Raji (cell line): ENCODE measurements around the gene PLEK2.

Experiments used
- POLR2A ChIP-seq: IDR thresholded peaks from 2 replicates; pipeline ENCODE4 v1.6.1; 2011; ENCODE audit warnings: low read depth, low read length, control low read depth; ENCODE audit not compliant: insufficient read depth

PLEK2 gene, protein sequence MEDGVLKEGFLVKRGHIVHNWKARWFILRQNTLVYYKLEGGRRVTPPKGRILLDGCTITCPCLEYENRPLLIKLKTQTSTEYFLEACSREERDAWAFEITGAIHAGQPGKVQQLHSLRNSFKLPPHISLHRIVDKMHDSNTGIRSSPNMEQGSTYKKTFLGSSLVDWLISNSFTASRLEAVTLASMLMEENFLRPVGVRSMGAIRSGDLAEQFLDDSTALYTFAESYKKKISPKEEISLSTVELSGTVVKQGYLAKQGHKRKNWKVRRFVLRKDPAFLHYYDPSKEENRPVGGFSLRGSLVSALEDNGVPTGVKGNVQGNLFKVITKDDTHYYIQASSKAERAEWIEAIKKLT

GRCh38 chr14:67411820-67412421 lies at the start of gene PLEK2:
PLEK2 (minus strand) TSS chr14:67412165; CDS start chr14:67412059, 106 bp downstream.
- no peak for TF ChIP-seq POLR2A

GRCh38 chr14:67461341-67461985 lies 49.5 kb upstream of the PLEK2 start:
- no peak for TF ChIP-seq POLR2A

GRCh38 chr14:67459336-67459735 lies 47.4 kb upstream of the PLEK2 start:
- no peak for TF ChIP-seq POLR2A

DNA sequence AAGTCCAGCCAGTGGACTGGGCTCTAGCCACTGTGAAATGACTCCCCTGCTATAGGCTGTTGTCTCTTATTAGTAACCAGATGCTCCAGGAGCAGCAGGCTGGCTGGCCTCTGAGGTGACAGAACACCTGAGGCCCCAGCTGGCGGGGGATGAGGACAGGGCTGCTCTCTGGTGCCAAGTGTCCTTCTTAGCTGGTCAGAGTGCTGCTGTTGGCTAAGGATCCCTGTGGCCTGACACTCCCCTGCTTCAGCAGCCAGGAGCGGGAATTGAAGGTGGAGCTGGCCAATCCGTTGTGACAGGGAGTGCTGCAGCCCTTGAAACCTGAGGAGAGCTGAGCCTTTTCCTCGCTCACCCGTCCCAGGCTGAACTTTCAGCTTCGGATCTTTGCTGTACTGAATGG lies 45.8 kb upstream of the PLEK2 start:
- no peak for TF ChIP-seq POLR2A

DNA sequence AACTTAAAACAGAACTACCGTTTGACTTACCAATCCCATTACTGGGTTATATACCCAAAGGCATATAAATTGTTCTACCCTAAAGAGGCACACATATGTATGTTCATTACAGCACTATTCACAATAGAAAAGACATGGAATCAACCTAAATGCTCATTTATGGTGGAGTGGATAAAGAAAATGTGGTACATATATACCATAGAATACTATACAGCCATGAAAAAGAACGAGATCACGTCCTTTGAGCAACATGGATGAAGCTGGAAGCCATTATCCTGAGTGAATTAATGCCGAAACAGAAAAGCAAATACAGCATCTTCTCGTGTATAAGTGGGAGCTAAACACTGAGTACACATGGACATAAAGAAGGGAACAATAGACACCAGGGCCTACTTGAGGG lies 44.8 kb upstream of the PLEK2 start:
- no peak for TF ChIP-seq POLR2A

DNA sequence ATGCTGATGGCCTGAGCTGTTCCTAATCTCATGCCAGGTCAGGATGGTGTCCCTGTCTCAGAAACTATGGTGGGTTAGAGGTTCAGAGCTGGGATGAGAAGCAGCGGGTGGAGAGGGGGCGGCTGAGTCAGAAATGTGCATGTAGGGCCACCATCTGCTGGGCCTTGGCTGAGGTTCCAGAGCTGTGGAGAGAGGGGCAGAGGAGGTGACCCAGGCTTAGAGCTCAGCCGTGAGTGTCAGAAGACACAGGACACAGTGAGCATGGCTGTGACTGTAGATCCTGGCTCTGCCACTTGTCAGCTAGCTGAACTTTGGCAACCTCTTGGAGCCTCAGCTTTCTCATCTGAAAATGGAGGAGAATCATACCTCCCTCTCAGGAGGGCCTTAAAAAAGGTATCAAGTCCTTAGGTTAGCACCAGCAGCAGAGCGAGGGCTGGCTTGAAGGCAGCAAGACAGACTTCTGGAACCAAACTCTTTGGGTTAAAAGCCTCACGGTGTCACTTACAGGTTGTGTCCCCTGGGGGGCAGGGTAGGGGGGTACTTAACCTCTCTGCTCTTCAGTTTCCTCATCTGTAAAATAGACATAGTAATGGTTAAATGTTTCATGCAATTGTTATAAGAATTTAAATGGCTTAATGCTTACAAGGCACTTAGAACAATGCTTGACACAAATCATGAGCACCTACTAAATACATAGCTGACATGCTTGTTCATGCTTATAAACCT lies 41.8 kb upstream of the PLEK2 start:
- TF ChIP-seq POLR2A: no peak

DNA sequence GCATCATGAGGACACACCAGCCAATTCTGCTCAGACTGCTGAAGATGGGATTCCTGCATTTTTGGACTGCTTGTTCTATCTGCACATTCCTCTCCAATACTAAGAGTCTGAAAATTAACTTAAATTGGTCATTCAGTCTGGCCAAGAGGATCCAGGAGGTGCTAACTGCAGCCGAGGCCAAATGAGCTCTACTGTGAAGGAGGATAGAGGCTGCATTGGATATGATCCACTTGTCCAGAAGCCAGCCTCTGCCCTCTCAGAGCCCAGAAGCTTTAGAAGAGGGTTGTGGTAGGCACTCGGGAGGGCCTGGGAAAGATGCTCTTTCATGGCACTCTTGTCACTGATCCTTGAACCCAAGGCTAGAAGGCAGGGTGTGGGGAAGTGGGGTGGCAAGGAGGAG lies 37.1 kb upstream of the PLEK2 start:
- no peak for TF ChIP-seq POLR2A

DNA sequence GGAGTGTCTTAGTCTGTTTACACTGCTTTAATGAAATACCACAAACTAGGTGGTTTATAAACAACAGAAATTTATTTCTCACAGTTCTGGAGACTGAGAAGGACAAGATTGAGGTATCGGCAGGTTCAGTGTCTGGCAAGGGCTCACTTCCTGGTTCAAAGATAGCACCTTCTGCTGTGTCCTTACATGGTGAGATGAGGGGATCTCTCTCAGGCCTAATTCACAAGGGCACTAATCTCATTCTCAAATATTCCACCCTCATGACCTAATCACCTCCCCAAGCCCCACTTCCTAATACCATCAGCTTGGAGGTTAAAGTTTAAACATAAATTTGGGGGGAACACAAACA lies 35.0 kb upstream of the PLEK2 start:
- no peak for TF ChIP-seq POLR2A

GRCh38 chr14:67446371-67447032 lies 34.5 kb upstream of the PLEK2 start:
- TF ChIP-seq POLR2A: no peak

DNA sequence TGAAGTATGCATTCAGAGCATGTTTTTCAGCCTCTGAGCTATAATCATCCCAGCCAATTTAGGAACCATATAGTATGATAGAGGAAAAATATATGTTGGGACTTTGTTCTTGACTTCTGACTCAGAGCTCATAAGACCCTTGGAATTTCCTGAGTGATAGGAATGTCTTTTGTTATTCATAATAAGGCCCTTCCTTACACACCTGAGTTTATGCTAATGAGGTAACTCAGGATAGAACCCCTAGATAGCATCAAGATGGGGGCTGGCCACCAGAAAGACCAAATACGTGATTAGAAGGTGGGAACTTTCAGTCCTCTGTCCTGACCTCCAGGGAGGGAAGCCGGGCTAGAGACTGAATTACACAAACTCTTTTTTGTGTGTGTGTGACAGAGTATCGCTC lies 32.4 kb upstream of the PLEK2 start:
- no peak for TF ChIP-seq POLR2A

DNA sequence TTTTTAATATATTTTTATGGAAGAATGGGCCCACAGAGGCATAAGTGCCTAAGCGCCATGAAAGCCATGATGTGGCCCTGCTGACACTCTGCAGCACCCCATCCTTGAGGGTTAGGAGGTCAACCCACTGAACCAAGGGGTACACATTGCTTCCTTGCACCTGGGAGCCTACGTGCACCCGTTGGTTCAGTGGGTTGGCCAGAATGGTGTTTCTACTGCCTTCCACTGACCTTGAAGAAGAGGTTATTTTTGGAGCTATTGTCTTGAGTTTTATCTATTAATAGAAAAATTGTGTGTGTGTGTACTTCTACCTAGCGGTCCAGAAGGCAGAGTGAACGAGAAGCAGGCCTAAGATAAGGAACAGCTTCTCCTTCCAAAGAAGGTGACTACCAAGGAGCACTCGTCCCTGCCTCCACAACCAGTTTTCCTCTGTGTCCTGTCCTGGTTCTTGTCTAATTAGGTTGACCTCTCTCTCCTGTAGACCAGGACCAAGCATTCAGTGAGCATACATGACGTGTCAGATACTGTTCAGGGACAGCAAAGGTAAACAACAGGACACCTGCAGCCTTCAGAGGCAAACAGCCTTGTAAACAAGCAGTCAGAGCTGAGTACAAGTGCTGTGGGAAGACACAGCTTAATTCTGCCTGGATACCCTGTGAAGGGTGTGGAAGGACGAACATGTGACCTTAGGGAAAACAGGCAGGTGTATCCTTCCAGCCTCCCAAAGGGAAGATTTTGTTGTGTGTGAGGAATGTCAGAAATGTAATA lies 30.4 kb upstream of the PLEK2 start:
- no peak for TF ChIP-seq POLR2A

- TF ChIP-seq POLR2A: no peak
These were observed 29.7 kb upstream of the PLEK2 start for GRCh38 chr14:67441672-67442071.

DNA sequence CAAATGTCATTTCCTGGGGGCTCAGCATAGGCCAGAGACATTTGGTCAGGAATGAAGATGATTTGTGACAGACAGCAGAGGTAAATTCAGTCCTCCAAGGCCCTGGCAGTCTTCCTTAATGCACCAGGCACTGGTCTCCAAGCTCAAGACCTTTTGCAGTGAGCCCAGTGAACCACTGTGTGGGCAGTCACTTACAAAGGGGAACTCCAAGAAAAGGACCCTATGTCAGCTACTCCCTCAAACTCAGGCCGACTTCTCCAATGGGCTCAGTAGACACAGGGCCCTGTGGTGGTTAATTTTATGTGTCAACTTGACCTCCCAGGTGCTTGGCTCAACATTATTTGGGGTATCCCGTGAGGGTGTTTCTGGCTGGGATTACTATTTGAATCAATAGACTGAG lies 29.3 kb upstream of the PLEK2 start:
- no peak for TF ChIP-seq POLR2A

DNA sequence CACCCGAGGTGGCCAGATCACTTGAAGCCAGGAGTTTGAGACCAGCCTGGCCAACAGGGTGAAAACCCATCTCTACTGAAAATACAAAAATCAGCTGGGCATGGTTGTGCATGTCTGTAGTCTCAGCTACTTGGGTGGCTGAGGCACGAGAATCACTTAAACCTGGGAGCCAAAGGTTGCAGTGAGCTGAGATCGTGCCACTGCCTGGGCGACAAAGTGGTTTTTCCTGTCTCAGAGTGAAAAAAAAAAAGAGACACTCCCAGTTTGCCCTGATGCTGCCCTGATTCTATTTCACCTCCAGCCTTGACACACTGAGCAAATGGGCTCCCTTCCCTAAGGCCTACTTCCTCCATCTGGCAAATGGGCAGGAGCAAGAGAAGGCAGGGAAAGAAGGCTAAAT lies 28.5 kb upstream of the PLEK2 start:
- no peak for TF ChIP-seq POLR2A
